GM06990 (cell line): ENCODE results near the gene ZDHHC12.

Experiments used
- DNase-seq: peaks from one replicate; pipeline ENCODE4 v3.0.0-alpha.2; 2011; ENCODE audit not compliant: insufficient read length; ENCODE audit errors: extremely low read depth
- H3K27me3 ChIP-seq: replicated peaks from 2 replicates; pipeline ENCODE4 v1.6.0; 2011; ENCODE audit warnings: low read length; ENCODE audit not compliant: control insufficient read depth, insufficient read depth
- H3K36me3 ChIP-seq: 2 replicates; pipeline ENCODE4 v1.5.1; 2011; ENCODE audit warnings: low read length; ENCODE audit not compliant: control insufficient read depth, insufficient read depth
- H3K4me3 ChIP-seq: replicated peaks from 2 replicates; pipeline ENCODE4 v1.5.1; 2011; ENCODE audit warnings: low read depth, mild to moderate bottlenecking, control low read depth, low read length
- CTCF ChIP-seq: IDR thresholded peaks from 2 replicates; pipeline ENCODE4 v1.5.1; 2011; ENCODE audit warnings: low read length, control low read depth, mild to moderate bottlenecking, inconsistent platforms; ENCODE audit not compliant: insufficient read depth, poor library complexity, severe bottlenecking

ZDHHC12 gene

GRCh38 chr9:128723866-128724743, at the start of gene ZDHHC12:
ZDHHC12 (minus strand) TSS chr9:128724127; CDS start chr9:128724093, 34 bp downstream.
- no peak for TF ChIP-seq CTCF
- Histone ChIP-seq H3K4me3 (peak within 1 kb of the TSS; percentile 99), H3K27me3 (no peaks in the 10 kb centered on the region), H3K36me3 (peaks cover 15% of the 10 kb centered on the region)
- DNase-seq = peak; percentile 99

- H3K27me3 ChIP-seq = no peaks in the 10 kb centered on the region
- no peak for DNase-seq
- TF ChIP-seq CTCF = no peak
- no peak overlapping the region for H3K4me3 ChIP-seq
- H3K36me3 ChIP-seq = no peaks in the 10 kb centered on the region
These were observed 49.1 kb upstream of the ZDHHC12 start for GRCh38 chr9:128773049-128773448.

GRCh38 chr9:128771745-128772519, 48.0 kb upstream of the ZDHHC12 start, which contains the start of gene ZER1:
ZER1 (minus strand) TSS chr9:128771927; CDS start chr9:128755565, 16,362 bp downstream.
- peak; percentile 92 for DNase-seq
- Histone ChIP-seq H3K27me3 (no peaks in the 10 kb centered on the region), H3K36me3 (no peaks in the 10 kb centered on the region), H3K4me3 (peak within 1 kb of the TSS; percentile 99)
- no peak for TF ChIP-seq CTCF

GRCh38 chr9:128771094-128771721, 47.3 kb upstream of the ZDHHC12 start:
- DNase-seq = no peak
- H3K4me3 ChIP-seq = peak overlapping the region; percentile 99
- H3K27me3 ChIP-seq = no peaks in the 10 kb centered on the region
- no peak for TF ChIP-seq CTCF
- no peaks in the 10 kb centered on the region for H3K36me3 ChIP-seq

- no peaks in the 10 kb centered on the region for H3K27me3 ChIP-seq
- DNase-seq = no peak
- no peaks in the 10 kb centered on the region for H3K36me3 ChIP-seq
- no peak for TF ChIP-seq CTCF
- peak overlapping the region; percentile 99 for H3K4me3 ChIP-seq
These were observed 46.5 kb upstream of the ZDHHC12 start for GRCh38 chr9:128770286-128771030.
